Hepatocyte (in vitro differentiated cells): ENCODE results near the gene ZNF281.
"Not testable (repeated sequence)": the region's sequence is repeated elsewhere in the genome, so short reads cannot be mapped to it uniquely, and the experiment has no call there.

Source experiments
- CTCF ChIP-seq: fragments of 200-600 bp; sonication (generic); IDR thresholded peaks from 2 replicates; pipeline ENCODE4 v1.5.1; 2016; ENCODE audit warnings: antibody characterized with exemption, mild to moderate bottlenecking; ENCODE audit not compliant: poor library complexity
- EZH2 ChIP-seq: fragments of 200-600 bp; sonication (generic); IDR thresholded peaks from 2 replicates; pipeline ENCODE4 v1.6.1; 2016; ENCODE audit warnings: antibody characterized with exemption, mild to moderate bottlenecking, borderline replicate concordance
- EZH2phosphoT487 ChIP-seq: fragments of 200-600 bp; sonication (generic); IDR thresholded peaks from one replicate; pipeline ENCODE4 v1.6.1; 2018; ENCODE audit warnings: antibody characterized with exemption, mild to moderate bottlenecking, low read depth, moderate library complexity; ENCODE audit not compliant: unreplicated experiment, severe bottlenecking

DNA sequence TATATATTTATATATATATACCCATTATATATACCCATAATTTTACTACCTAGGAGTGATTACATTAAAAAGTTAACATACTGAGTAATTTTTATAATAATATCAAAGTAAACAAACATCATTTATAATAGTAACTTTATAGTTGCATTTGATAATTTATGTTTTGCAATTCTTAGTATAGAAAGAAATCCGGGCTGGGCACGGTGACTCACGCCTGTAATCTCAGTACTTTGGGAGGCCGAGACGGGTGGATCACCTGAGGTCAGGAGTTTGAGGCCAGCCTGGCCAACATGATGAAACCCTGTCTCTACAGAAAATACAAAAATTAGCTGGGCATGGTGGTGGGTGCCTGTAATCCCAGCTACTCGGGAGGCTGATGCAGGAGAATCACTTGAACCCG lies 28.6 kb upstream of the ZNF281 start:
- not testable (repeated sequence) for TF ChIP-seq CTCF, EZH2, EZH2phosphoT487
